Measurements from ENCODE around the gene TNFAIP8L1. TPM values are rescaled to one million over a fixed set of nuclear protein-coding genes. Genes with fewer than 3 reads are reported as not detected.

TNFAIP8L1 gene
- total and polyA plus RNA-seq, 2 experiments from 2014 or later = 5.1 to 18.1 TPM

DNA sequence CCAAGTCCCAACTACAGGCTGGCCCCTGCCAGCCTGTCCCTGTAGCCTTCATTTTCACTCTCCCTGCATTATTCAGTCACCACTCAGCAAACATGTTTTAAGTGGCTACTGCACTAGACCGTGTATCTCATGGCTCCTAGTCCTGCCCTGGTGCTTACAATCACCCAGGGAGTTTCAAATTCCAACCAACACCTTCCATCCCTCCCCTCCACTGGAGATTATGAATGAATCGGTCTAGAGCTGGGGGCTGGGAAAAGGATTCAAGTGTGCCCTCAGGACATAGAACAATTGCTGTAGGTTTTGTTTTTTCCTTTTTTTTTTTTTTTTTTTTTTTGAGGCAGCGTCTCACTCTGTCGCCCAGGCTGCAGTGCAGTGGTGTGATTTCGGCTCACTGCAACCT is 15.0 kb upstream of the TNFAIP8L1 start:
- no peaks in the 10 kb centered on the region for H3K27me3 ChIP-seq
- DNase-seq (ENCODE audit: low read depth in 1 of 2, low spot score in 1 of 2) = peak in 1 of 2 donors; percentile 46
- H3K9me3 ChIP-seq (ENCODE audit: low read depth) = no peaks in the 10 kb centered on the region
- H3K27ac ChIP-seq = peak overlapping the region; percentile 43
- TF ChIP-seq, protein P1, sequence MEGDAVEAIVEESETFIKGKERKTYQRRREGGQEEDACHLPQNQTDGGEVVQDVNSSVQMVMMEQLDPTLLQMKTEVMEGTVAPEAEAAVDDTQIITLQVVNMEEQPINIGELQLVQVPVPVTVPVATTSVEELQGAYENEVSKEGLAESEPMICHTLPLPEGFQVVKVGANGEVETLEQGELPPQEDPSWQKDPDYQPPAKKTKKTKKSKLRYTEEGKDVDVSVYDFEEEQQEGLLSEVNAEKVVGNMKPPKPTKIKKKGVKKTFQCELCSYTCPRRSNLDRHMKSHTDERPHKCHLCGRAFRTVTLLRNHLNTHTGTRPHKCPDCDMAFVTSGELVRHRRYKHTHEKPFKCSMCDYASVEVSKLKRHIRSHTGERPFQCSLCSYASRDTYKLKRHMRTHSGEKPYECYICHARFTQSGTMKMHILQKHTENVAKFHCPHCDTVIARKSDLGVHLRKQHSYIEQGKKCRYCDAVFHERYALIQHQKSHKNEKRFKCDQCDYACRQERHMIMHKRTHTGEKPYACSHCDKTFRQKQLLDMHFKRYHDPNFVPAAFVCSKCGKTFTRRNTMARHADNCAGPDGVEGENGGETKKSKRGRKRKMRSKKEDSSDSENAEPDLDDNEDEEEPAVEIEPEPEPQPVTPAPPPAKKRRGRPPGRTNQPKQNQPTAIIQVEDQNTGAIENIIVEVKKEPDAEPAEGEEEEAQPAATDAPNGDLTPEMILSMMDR (IDR thresholded peaks at IDR 0.05; ENCODE audit: low read depth, low read length) = no peak
- no peaks in the 10 kb centered on the region for H3K36me3 ChIP-seq
- peaks cover 30% of the 10 kb centered on the region for H3K4me1 ChIP-seq (ENCODE audit: low read depth)
- H3K4me3 ChIP-seq = no peak overlapping the region

DNA sequence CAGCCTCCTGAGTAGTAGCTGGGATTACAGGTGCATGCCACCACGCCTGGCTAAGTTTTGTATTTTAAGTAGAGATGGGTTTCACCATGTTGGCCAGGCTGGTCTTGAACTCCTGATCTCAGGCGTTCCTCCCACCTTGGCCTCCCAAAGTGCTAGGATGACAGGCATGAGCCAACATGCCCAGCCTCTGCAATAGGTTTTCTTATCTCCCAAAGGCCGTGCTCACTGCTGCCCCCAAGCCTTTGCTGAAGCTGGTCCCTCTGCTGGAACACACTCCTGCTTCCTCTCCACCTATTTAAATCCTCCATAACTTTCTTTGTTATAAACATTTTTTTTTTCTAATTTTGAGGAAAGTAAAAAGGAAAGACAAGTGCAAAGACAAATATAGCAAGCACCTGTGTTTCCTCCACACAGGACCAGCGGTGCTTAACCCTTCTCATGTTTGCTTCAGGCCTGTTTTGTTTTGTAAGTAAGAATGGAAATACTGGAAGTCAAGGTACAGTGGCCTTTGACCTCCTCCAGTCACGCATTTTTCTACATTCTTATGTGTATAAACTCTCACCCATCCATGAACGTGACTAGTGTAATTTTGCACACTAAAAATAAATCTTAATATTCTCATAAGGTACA is 14.5 kb upstream of the TNFAIP8L1 start:
- peak; percentile 38 to 41 for DNase-seq (ENCODE audit: low read depth in 1 of 2, low spot score in 1 of 2)
- Histone ChIP-seq H3K36me3 (no peaks in the 10 kb centered on the region), H3K4me3 (no peak overlapping the region), H3K27me3 (no peaks in the 10 kb centered on the region), H3K9me3 (ENCODE audit: low read depth) (no peaks in the 10 kb centered on the region), H3K27ac (no peak overlapping the region), H3K4me1 (ENCODE audit: low read depth) (peaks cover 30% of the 10 kb centered on the region)
- TF ChIP-seq, protein P1 (IDR thresholded peaks at IDR 0.05; ENCODE audit: low read depth, low read length) = peak; percentile 43

DNA sequence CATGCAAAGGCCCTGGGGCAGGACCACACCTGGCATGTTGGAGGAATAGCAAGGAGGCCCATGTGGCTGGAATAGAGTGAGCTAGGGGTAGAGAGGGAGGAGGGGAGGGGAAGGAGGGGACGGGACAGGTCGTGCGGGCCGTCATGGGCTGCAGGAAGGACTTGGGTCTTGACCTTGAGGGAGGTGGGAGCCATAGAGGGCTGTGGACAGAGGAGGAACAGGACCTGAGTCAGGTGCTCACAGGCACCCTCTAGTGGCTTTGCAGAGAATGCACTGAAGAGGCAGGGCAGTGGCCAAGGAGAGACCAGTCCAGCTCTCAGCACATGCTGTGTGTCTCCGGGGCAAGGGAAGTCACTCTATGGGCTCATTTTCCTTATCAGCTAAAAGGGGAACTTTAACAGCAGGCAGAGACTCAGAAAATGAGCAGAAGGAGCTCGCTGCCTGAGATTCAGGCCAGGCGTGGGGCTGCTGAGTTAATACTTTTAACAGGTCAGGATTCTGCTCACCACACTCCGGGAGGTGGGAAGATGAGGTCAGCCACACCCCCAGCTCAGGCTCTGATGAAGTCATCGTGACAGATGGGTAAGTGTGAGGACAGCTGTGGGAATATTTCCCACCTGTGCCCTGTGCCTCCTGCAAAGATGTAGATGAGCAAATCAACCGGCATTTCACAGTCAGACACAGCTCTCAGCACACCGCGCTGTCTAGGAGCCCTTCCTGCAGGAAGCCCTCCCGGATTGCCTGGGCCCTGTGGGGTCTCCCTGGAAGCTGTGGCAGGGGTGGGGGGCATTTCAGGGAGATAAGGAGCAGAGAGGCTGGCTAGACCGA is 6.0 kb upstream of the TNFAIP8L1 start:
- Histone ChIP-seq H3K27me3 (no peaks in the 10 kb centered on the region), H3K27ac (peak overlapping the region; percentile 41), H3K36me3 (no peaks in the 10 kb centered on the region), H3K9me3 (ENCODE audit: low read depth) (no peaks in the 10 kb centered on the region), H3K4me3 (no peak overlapping the region), H3K4me1 (ENCODE audit: low read depth) (peaks cover 6% of the 10 kb centered on the region)
- DNase-seq (ENCODE audit: low read depth in 1 of 2, low spot score in 1 of 2) = peak; percentile 70 to 84
- TF ChIP-seq, protein P1 (IDR thresholded peaks at IDR 0.05; ENCODE audit: low read depth, low read length) = peak; percentile 91

DNA sequence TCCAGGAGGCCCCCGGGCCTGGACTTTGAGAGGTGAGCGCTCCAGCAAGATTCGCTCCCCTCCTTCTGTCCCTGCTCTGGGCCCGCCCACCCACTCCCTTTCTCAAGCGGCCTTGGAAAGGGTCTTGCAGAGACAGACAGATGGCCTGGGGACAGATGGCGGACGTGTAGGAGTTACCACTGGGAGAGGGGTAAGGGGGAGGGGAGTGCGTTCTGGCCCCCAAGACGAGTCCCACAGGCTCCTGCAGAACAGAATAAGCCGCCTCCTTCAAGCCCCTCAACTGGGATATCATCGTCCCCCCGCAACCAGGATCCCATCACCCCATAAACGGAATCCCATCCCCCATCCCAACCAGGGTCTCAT is 3.6 kb upstream of the TNFAIP8L1 start:
- H3K27me3 ChIP-seq = no peaks in the 10 kb centered on the region
- peak overlapping the region; percentile 25 for H3K4me3 ChIP-seq
- peak overlapping the region; percentile 49 for H3K27ac ChIP-seq
- peaks cover 6% of the 10 kb centered on the region for H3K4me1 ChIP-seq (ENCODE audit: low read depth)
- no peaks in the 10 kb centered on the region for H3K9me3 ChIP-seq (ENCODE audit: low read depth)
- TF ChIP-seq, protein P1 (IDR thresholded peaks at IDR 0.05; ENCODE audit: low read depth, low read length) = no peak
- DNase-seq (ENCODE audit: low read depth in 1 of 2, low spot score in 1 of 2) = no peak
- H3K36me3 ChIP-seq = no peaks in the 10 kb centered on the region

DNA sequence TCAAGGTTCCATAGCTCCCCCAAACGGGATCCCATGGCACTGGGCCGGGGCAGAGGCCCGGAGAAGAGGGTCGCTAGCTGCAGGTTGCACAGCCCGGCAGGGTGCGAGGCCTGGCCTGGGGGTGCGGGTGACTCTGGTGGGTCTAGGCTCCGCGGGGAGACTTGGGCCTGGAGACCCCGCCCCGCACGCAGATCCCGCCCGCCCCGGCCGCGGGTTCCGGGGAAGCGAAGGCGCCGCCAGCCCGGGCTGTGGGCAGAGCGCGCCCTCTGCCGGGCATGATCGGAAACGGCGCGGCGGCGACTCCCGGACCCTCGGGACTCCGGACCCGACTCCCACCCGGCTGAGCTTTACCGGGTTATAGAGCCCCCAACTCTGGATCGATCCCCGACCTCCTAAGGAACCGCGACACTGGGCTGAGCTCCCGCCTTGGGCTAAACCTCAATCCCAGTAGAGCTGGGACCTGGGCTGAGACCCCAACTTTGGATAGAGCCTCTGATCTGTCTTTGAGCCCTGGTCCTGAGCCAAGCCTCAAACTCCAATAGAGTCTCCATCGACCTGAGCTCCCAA is 3.1 kb upstream of the TNFAIP8L1 start:
- TF ChIP-seq, protein P1 (IDR thresholded peaks at IDR 0.05; ENCODE audit: low read depth, low read length) = peak; percentile 85

More for the DNA sequence above, 3.1 kb upstream of the TNFAIP8L1 start:
- DNase-seq (ENCODE audit: low read depth in 1 of 2, low spot score in 1 of 2) = peak; percentile 71 to 83
- H3K27ac ChIP-seq = no peak overlapping the region
- no peaks in the 10 kb centered on the region for H3K9me3 ChIP-seq (ENCODE audit: low read depth)
- H3K36me3 ChIP-seq = no peaks in the 10 kb centered on the region
- peaks cover 6% of the 10 kb centered on the region for H3K4me1 ChIP-seq (ENCODE audit: low read depth)
- peak overlapping the region; percentile 25 for H3K4me3 ChIP-seq
- H3K27me3 ChIP-seq = no peaks in the 10 kb centered on the region
